ENCODE data around the gene CD6. TPM values are rescaled to one million over a fixed set of nuclear protein-coding genes. Genes with fewer than 3 reads are reported as not detected.

The CD6 gene
- total RNA-seq, 1 donor from 2014 or later = 0.62 TPM

DNA sequence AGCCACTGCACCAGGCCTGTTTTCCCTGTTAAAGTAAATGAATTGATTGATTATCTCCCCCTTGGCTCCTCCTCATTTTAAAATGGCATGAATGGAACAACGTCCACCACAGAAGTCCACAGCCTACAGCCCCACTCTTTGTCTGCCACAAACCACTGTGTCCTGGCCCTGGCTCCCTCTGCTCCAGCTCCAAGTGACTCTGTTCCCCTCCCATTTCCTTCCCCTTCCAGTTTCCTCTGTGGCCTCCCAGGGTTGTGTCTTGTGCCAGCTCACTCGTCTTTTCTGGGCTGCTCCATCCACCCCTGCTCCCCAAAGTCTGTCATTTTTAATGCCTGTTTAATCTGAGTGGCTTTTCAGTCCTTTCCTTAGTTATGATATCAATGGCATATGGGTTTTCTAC lies 78.4 kb downstream of the CD6 start:
- Mint-ChIP-seq H3K9me3 (ENCODE audit: low read depth) (no peaks in the 10 kb centered on the region), H3K27me3 (peaks cover 10% of the 10 kb centered on the region), H3K36me3 (ENCODE audit: insufficient read depth) (no peaks in the 10 kb centered on the region), H3K4me3 (ENCODE audit: low read depth) (no peak overlapping the region), H3K27ac (peak overlapping the region; percentile 46), H3K4me1 (ENCODE audit: low read depth) (peaks cover 16% of the 10 kb centered on the region)
- no peak for DNase-seq (ENCODE audit: low spot score, unreplicated experiment)
- TF ChIP-seq, protein P1, sequence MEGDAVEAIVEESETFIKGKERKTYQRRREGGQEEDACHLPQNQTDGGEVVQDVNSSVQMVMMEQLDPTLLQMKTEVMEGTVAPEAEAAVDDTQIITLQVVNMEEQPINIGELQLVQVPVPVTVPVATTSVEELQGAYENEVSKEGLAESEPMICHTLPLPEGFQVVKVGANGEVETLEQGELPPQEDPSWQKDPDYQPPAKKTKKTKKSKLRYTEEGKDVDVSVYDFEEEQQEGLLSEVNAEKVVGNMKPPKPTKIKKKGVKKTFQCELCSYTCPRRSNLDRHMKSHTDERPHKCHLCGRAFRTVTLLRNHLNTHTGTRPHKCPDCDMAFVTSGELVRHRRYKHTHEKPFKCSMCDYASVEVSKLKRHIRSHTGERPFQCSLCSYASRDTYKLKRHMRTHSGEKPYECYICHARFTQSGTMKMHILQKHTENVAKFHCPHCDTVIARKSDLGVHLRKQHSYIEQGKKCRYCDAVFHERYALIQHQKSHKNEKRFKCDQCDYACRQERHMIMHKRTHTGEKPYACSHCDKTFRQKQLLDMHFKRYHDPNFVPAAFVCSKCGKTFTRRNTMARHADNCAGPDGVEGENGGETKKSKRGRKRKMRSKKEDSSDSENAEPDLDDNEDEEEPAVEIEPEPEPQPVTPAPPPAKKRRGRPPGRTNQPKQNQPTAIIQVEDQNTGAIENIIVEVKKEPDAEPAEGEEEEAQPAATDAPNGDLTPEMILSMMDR (IDR thresholded peaks at IDR 0.05; ENCODE audit: unreplicated experiment) = no peak

DNA sequence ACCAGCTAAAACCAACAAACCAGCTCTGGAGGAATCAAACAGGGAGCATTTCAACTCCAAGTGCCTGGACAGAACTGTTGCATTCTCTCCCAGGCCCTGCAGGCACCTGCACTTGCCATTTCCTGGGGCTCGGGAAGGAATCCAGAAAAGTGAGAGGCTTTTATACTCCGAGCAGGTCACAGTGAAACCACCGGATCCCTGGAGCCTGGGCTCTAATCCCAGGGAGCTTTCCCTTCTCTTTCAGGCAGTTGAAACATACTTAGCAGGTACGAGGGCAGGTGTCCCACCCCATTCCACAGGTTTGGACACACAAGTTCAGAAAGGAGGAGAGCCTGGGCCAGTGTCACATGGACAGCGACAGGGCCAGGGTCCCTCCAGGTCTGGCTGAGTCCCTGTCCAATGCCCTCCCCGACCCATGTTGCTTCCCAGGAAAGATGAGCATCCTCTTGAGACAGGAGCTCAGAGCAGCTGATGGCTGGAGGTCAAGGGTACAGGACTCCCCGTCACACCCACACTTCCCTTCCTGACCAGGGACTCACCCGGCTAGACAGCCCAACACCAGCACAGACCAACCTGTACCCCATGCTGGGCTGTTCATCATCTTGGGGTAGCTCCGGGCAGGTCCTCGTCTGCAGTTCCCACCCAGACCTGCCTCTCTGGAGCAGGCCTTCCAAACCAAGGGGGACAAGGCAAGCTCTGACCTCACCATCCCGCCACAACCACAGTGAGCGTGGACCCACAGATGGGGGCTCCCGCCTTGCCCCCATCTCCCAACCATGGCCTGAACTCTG lies 80.9 kb downstream of the CD6 start:
- H3K27ac Mint-ChIP-seq = no peak overlapping the region
- H3K4me1 Mint-ChIP-seq (ENCODE audit: low read depth) = peaks cover 19% of the 10 kb centered on the region
- peaks cover 10% of the 10 kb centered on the region for H3K27me3 Mint-ChIP-seq
- H3K36me3 Mint-ChIP-seq (ENCODE audit: insufficient read depth) = no peaks in the 10 kb centered on the region
- no peaks in the 10 kb centered on the region for H3K9me3 Mint-ChIP-seq (ENCODE audit: low read depth)
- DNase-seq (ENCODE audit: low spot score, unreplicated experiment) = no peak
- TF ChIP-seq, protein P1 (IDR thresholded peaks at IDR 0.05; ENCODE audit: unreplicated experiment) = no peak
- no peak overlapping the region for H3K4me3 Mint-ChIP-seq (ENCODE audit: low read depth)

DNA sequence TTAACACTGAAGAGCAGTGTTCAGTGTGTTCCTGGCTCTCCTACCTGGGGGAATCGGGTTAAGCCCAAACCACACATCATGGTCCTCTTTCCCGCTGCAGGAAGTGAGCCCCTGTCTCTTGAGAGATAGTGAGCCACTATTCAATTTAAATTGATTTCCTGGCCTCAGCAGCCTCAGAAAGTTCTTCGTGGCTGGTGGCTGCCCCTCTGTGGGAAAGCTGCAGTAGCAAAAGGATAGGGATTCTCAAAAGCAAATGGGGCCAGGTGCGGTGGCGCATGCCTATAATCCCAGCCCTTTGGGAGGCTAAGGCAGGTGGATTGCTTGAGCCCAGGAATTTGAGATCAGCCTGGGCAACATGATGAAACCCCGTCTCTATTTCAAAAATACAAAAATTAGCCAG lies 81.7 kb downstream of the CD6 start:
- no peak overlapping the region for H3K4me3 Mint-ChIP-seq (ENCODE audit: low read depth)
- DNase-seq (ENCODE audit: low spot score, unreplicated experiment) = no peak
- peaks cover 7% of the 10 kb centered on the region for H3K27me3 Mint-ChIP-seq
- peaks cover 19% of the 10 kb centered on the region for H3K4me1 Mint-ChIP-seq (ENCODE audit: low read depth)
- TF ChIP-seq, protein P1 (IDR thresholded peaks at IDR 0.05; ENCODE audit: unreplicated experiment) = no peak
- H3K9me3 Mint-ChIP-seq (ENCODE audit: low read depth) = no peaks in the 10 kb centered on the region
- H3K36me3 Mint-ChIP-seq (ENCODE audit: insufficient read depth) = no peaks in the 10 kb centered on the region
- no peak overlapping the region for H3K27ac Mint-ChIP-seq

DNA sequence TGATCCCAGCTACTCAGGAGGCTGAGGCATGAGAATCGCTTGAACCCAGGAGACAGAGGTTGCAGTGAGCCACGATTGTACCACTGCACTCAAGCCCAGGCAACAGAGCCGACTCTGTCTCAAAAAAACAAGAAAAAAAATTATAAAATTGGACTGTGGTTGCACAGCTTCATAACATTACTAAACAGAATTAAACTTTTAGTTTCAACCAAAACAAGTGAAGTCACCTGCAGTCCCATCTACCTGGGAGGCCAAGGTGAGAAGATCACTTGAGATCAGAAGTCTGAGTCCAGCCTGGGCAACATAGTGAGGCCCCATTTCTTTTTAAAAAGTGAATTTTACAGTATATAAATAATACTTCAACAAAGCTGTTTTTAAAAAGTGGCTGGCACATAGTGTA lies 83.0 kb downstream of the CD6 start:
- Mint-ChIP-seq H3K27ac (no peak overlapping the region), H3K36me3 (ENCODE audit: insufficient read depth) (no peaks in the 10 kb centered on the region), H3K4me1 (ENCODE audit: low read depth) (peaks cover 11% of the 10 kb centered on the region), H3K9me3 (ENCODE audit: low read depth) (no peaks in the 10 kb centered on the region), H3K27me3 (peaks cover 6% of the 10 kb centered on the region), H3K4me3 (ENCODE audit: low read depth) (no peak overlapping the region)
- TF ChIP-seq, protein P1 (IDR thresholded peaks at IDR 0.05; ENCODE audit: unreplicated experiment) = no peak
- no peak for DNase-seq (ENCODE audit: low spot score, unreplicated experiment)

DNA sequence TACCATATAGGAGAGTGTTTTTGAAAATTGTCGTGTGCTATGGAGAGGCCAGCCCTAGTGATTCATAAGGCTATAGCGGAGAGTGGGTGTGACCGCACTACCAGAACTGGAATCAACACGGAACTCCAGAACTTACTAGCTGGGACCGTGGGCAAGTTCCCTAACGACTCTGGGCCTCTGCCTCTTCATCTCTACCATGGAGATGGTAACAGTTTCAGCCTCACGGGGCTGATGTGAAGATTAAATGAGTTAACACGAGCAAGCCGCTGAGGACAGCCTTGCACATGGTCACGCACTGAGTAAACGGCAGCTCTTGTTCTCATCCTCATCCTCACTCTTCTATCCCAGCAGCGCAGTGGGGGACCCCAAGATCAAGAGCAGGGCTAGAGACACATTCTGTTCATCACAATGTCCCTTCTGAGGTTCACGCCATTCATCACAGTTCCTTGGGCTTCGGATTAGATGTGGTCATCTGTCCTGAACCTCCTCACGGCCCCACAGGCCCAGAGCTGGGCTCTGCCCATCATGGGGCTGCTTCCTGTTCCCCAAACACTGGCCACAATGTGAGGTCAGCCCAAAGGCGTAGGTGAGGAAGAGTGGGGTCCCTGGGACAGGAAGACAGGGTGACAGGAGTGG lies 83.6 kb downstream of the CD6 start:
- TF ChIP-seq, protein P1 (IDR thresholded peaks at IDR 0.05; ENCODE audit: unreplicated experiment) = no peak
- Mint-ChIP-seq H3K36me3 (ENCODE audit: insufficient read depth) (no peaks in the 10 kb centered on the region), H3K4me1 (ENCODE audit: low read depth) (peaks cover 8% of the 10 kb centered on the region), H3K9me3 (ENCODE audit: low read depth) (no peaks in the 10 kb centered on the region), H3K4me3 (ENCODE audit: low read depth) (no peak overlapping the region), H3K27ac (no peak overlapping the region), H3K27me3 (peaks cover 6% of the 10 kb centered on the region)
- no peak for DNase-seq (ENCODE audit: low spot score, unreplicated experiment)

Data from progenitor cell of endocrine pancreas (in vitro differentiated cells).